ENCODE measurements around the gene MCF2L2.
"Not testable (repeated sequence)": the region's sequence is repeated elsewhere in the genome, so short reads cannot be mapped to it uniquely, and the experiment has no call there.

MCF2L2 gene

DNA sequence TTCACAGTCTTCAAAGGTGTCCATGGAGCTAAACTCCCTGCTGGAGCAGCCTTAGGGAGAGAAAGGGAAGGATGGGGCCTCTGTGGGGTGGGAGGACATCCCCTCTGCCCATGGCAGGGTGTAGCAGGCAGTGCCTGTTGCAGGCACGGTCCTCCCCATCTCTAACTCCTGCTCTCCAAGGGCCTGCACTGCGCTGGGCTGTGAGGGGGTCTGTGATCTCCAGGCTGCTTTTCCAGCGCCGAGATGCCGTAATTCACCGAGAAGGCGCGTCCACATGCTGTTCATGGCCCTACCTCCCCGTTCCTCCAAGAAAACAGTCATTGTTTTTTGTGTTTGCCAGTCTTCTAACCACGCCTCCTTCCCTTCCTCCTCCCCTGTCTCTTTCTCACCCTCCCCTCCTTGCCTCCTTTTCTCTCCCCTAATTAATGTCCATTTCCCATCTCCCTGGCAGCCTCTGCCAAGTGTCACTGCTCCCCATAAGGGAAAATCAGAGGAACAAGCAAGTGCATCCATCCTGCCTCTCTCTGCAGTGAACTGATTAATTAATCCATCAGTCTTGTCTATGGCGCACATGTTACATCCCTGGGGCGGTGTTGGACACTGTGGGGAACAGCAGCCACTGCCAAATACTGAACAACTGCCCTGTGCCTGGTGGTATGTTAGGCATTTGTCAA is 248.2 kb downstream of the MCF2L2 start:
- Mint-ChIP-seq H3K36me3 (no peaks in the 10 kb centered on the region), H3K4me1 (peaks cover 9% of the 10 kb centered on the region), H3K27me3 (peaks cover 14% of the 10 kb centered on the region), H3K4me3 (peak overlapping the region; percentile 55), H3K9me3 (no peaks in the 10 kb centered on the region), H3K27ac (no peak overlapping the region)

DNA sequence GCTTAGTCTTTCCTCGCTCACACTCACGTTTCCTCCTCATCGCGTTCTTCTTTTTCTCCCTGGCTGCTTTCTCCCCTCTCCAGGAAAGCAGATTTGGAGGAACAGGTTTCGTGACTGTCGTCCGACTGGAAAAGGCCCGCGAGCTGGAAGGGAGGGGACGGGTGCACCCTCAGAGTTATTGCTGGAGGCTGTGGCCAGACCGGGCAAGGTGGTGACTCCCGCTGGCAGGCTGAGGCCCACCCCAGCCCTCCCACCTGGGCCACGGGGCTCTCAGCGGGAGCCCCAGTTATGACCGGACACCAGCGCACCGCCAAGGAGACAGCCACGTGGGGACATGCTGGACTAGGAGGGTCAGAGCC is 248.9 kb downstream of the MCF2L2 start:
- H3K4me3 Mint-ChIP-seq, result peak overlapping the region; percentile 76
- not testable (repeated sequence) for H3K9me3 Mint-ChIP-seq, H3K36me3 Mint-ChIP-seq, H3K27ac Mint-ChIP-seq, H3K4me1 Mint-ChIP-seq
- peaks cover 14% of the 10 kb centered on the region for H3K27me3 Mint-ChIP-seq

DNA sequence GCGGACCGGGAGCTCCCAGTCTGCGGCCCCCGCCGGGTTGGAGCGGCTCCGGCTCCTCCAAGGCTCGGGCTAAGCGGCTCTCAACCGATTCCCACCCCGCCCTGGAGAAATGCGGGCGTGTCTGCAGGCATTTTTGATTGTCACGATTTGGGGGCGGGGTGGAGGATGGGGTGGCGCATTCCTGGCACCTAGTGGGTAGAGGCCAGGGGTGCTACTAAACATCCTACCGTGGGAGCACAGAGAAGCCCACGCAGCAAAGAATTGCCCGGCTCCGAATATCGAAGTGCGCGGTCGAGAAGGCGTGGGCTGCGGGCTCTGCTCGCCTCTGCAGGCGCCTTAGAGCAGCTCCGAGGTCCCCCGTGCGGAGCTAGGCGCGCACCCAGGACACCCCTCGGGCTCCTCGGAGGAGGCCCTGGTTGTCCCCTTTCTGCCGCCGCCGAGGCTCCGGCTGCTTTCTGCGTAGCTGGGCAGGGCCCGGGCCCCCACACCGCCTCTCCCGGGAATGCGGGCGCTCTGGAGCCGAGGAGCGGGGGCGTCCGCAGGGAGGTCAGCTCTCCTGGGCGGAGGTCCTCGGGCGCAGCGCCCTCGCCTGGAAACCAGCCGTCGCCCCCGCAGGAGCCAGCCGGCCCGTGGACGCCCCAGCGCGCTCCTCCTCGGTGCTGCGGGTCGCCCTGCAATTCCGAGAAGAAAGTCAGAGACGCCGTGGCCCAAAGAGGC is 249.4 kb downstream of the MCF2L2 start:
- no peak overlapping the region for H3K27ac Mint-ChIP-seq
- H3K4me3 Mint-ChIP-seq, result peak overlapping the region; percentile 82
- peaks cover 5% of the 10 kb centered on the region for H3K4me1 Mint-ChIP-seq
- H3K36me3 Mint-ChIP-seq, result no peaks in the 10 kb centered on the region
- no peaks in the 10 kb centered on the region for H3K9me3 Mint-ChIP-seq
- peaks cover 14% of the 10 kb centered on the region for H3K27me3 Mint-ChIP-seq

DNA sequence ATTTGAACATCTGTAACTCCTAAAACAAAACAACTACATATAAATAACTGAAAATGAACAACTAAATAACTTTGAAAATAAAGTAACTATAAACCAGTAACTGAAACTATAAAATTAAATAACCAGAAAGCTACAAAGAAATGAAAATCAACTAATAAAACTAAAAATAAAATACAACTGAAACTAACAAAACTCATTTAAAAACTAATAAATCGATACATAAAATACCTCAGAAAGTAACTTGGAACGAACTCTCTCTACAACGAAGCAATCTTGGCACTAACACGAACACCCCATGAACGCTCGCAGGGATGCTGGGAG is 249.9 kb downstream of the MCF2L2 start:
- Mint-ChIP-seq H3K9me3 (no peaks in the 10 kb centered on the region), H3K27me3 (peaks cover 14% of the 10 kb centered on the region), H3K4me1 (peaks cover 5% of the 10 kb centered on the region), H3K4me3 (peak overlapping the region; percentile 82), H3K27ac (no peak overlapping the region), H3K36me3 (no peaks in the 10 kb centered on the region)

DNA sequence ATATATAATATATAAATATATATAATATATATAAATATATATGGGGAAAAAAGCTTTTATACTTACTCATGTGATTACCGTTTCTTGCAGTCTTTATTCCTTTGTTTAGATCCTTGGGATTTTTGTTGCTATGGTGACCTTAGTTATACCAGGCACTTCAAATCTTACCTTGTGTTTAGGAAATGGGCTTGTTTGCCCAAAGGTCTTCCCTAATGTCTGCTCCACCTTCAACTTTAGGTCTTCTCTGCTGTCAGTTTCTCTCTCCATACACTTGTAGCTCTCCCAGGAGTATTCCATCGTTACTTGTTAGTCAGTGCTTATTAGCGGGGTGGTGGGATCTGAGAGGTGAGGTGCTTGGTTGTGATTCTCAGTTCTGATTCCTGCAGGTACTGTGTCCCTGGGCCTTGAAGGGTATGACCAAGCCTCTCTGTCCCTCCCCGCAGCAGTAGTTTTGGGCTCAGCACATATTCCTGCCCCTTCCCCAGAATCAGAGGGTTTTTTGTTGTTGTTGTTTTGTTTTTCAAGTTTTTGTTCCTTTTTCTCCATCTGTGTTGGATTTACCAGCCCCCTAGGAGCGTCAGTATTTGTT is 256.3 kb downstream of the MCF2L2 start:
- H3K27ac Mint-ChIP-seq, result no peak overlapping the region
- no peaks in the 10 kb centered on the region for H3K9me3 Mint-ChIP-seq
- H3K4me1 Mint-ChIP-seq, result no peaks in the 10 kb centered on the region
- H3K4me3 Mint-ChIP-seq, result no peak overlapping the region
- H3K36me3 Mint-ChIP-seq, result no peaks in the 10 kb centered on the region
- H3K27me3 Mint-ChIP-seq, result peaks cover 7% of the 10 kb centered on the region

DNA sequence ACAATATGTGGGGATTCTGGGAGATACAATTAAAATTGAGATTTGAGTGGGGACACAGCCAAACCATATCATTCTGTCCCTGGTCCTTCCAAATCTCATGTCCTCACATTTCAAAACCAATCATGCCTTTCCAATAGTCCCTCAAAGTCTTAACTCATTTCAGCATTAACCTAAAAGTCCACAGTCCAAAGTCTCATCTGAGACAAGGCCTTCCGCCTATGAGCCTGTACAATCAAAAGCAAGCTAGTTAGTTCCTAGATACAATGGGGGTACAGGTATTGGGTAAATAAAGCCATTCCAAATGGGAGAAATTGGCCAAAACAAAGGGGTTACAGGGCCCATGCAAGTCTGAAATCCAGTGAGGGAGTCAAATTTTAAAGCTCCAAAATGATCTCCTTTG is 260.4 kb downstream of the MCF2L2 start:
- not testable (repeated sequence) for H3K27ac Mint-ChIP-seq, H3K4me3 Mint-ChIP-seq, H3K27me3 Mint-ChIP-seq, H3K36me3 Mint-ChIP-seq, H3K4me1 Mint-ChIP-seq, H3K9me3 Mint-ChIP-seq

DNA sequence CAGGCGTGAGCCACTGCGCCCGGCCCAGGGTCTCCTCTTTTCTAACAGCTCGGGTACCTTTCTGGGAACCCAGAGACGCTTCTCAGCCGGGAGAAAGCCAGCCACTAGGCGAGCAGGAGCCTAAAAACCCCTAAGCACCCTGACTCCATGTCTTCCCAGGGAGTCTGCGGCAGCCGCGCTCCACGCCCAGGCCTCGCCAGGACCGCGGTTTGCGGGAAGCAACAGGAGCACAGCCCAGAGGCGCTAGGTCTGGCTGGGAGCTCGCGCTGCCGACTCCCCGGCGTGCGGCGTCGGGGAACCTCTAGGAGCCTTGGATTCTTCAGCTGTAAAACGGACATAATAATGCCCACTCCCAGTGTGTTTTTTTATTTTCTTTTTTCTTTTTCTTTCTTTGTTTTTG is 264.9 kb downstream of the MCF2L2 start:
- H3K27ac Mint-ChIP-seq, result no peak overlapping the region
- peak overlapping the region; percentile 77 for H3K4me3 Mint-ChIP-seq
- H3K4me1 Mint-ChIP-seq, result peaks cover 32% of the 10 kb centered on the region
- H3K36me3 Mint-ChIP-seq, result no peaks in the 10 kb centered on the region
- H3K9me3 Mint-ChIP-seq, result no peaks in the 10 kb centered on the region
- H3K27me3 Mint-ChIP-seq, result no peaks in the 10 kb centered on the region

DNA sequence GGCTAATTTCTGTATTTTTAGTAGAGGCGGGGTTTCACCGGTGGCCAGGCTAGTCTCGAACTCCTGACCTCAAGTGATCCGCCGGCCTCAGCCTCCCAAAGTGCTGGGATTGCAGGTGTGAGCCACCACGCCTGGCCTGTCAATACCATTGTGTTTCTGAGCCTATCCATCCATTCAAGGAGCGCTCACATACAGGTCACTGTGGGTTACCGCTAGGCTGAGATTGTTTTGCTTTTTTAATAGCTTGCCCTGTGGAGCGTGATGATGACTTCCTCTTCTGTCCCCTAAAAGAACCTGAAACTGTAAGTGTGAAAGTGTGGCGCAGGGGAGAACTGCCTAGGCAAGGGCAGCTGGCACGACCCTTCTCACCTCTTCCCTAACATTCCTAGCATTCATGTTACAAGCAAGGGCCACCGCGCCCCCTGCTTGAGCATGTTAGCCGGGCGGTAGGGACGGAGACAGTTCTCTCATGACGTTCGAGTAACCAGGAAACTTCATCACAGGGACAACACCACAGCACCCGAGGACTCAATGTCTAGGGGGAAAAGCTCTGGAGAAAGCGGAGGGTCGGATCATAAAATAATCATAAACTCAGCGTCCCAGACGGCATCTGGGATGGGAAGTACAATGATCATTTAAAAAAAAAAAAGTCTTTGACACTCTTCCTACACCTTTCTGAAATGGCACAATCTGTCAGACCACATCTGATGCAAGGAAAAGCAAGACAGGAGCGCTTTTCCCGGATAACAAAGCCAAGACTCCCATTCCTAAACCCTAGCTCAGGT is 266.7 kb downstream of the MCF2L2 start:
- Mint-ChIP-seq H3K4me1 (peaks cover 42% of the 10 kb centered on the region), H3K4me3 (peak overlapping the region; percentile 80), H3K27me3 (no peaks in the 10 kb centered on the region), H3K27ac (peak overlapping the region; percentile 84), H3K36me3 (peaks cover under 1% of the 10 kb centered on the region), H3K9me3 (no peaks in the 10 kb centered on the region)

DNA sequence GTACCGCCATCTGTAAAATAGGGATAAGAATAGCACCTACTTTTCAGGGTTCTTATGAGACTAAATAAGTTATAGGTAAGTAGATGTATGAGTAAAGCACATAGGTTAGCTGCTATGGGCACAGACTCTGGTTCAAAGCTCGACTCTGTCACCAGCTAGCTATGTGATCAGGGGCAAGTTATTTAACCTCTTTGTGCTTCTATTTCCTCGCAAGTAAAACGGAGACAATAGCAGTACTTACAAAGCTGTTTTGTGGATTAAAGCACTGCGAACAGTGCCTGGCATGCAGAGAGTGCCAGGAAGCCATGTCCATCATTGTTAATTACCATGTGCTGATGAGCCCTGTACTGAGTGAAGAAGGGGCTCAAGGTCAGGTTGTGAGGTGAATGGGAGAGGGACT is 267.8 kb downstream of the MCF2L2 start:
- Mint-ChIP-seq H3K4me3 (peak overlapping the region; percentile 61), H3K27me3 (no peaks in the 10 kb centered on the region), H3K36me3 (peaks cover 3% of the 10 kb centered on the region), H3K27ac (no peak overlapping the region), H3K9me3 (no peaks in the 10 kb centered on the region), H3K4me1 (peaks cover 42% of the 10 kb centered on the region)

DNA sequence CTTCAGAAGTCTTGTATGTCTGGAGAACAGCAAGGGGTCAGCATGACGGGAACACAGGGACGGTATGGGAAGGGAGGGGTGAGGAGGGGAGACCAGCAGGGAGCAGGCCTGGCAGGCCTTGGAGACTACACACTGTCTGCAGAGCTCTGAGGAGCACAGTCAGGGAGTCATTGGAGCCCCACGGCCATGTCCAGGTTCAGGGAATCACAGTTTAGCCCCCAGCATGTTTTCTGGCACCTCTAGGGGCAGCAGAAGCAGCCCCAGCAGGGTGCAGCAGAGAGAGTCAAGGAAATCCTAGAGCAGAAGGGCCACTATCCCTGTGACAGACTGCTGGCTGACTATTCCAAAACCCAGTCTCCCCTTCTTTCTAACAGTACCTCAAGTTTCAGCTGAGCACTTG is 269.1 kb downstream of the MCF2L2 start:
- H3K27me3 Mint-ChIP-seq, result no peaks in the 10 kb centered on the region
- H3K36me3 Mint-ChIP-seq, result peaks cover 3% of the 10 kb centered on the region
- peaks cover 42% of the 10 kb centered on the region for H3K4me1 Mint-ChIP-seq
- H3K27ac Mint-ChIP-seq, result no peak overlapping the region
- no peaks in the 10 kb centered on the region for H3K9me3 Mint-ChIP-seq
- peak overlapping the region; percentile 58 for H3K4me3 Mint-ChIP-seq

DNA sequence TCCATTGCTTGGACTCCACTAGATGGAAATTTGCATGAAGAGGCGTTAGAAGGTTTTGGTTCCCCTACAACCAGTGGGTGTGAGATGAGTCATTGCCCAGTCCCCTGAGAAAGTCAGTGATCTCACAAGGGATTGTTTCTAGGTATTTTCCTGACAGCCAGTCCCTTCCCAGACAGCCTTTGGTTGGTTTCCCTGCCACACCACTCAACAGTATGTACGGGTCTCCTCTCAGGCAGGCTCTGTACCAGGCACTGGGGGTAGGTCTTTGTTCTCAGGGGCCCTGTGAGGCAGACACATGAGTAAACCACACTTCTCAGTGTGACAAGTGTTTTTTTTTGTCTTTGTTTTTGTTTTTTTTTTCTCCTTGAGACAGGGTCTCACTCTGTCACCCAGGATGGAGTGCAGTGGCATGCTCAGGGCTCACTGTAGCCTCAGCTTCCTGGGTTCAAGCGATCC is 269.8 kb downstream of the MCF2L2 start:
- H3K4me3 Mint-ChIP-seq, result peak overlapping the region; percentile 58
- H3K4me1 Mint-ChIP-seq, result peaks cover 42% of the 10 kb centered on the region
- peaks cover 7% of the 10 kb centered on the region for H3K36me3 Mint-ChIP-seq
- H3K9me3 Mint-ChIP-seq, result no peaks in the 10 kb centered on the region
- peak overlapping the region; percentile 70 for H3K27ac Mint-ChIP-seq
- H3K27me3 Mint-ChIP-seq, result no peaks in the 10 kb centered on the region

DNA sequence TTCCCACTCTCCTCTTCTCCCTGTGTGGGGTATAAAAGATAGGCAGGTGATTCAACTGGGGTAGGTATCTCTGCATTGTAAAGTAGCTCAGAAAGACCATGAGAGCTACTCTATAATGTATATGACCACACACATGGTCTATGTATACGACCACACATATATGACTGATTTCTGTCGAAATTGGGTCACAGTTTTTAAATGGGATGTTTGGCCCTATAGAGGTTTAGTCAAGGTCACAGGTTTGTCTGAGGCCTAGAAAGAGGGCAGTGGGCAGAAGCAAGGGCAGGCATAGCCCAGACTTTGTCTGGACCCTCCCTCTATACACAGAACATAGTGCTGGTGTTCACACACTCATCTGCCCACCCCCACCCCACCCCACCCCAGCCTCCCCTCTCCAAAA is 270.3 kb downstream of the MCF2L2 start:
- H3K4me1 Mint-ChIP-seq, result peaks cover 42% of the 10 kb centered on the region
- peaks cover 7% of the 10 kb centered on the region for H3K36me3 Mint-ChIP-seq
- H3K27me3 Mint-ChIP-seq, result no peaks in the 10 kb centered on the region
- H3K4me3 Mint-ChIP-seq, result no peak overlapping the region
- H3K27ac Mint-ChIP-seq, result no peak overlapping the region
- no peaks in the 10 kb centered on the region for H3K9me3 Mint-ChIP-seq

DNA sequence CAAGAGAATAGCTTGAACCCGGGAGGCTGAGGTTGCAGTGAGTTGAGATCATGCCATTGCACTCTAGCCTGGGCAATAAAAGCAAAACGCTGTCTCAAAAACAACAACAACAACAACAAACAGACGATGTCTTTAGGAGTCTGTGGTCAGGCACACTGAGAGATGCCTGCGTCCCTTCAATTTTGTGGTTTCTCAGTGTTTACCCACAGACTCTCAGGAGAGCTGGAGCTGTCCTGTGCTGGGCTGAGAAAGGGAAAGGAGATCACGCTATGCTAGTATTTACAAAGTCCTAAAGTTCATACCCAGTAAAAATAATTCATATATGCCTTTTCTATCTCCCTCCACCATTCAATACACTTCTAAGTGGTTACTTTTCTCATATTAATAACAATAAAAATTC is 272.2 kb downstream of the MCF2L2 start:
- Mint-ChIP-seq H3K36me3 (peaks cover 9% of the 10 kb centered on the region), H3K27ac (no peak overlapping the region), H3K9me3 (no peaks in the 10 kb centered on the region), H3K4me1 (peaks cover 31% of the 10 kb centered on the region), H3K27me3 (no peaks in the 10 kb centered on the region), H3K4me3 (no peak overlapping the region)

DNA sequence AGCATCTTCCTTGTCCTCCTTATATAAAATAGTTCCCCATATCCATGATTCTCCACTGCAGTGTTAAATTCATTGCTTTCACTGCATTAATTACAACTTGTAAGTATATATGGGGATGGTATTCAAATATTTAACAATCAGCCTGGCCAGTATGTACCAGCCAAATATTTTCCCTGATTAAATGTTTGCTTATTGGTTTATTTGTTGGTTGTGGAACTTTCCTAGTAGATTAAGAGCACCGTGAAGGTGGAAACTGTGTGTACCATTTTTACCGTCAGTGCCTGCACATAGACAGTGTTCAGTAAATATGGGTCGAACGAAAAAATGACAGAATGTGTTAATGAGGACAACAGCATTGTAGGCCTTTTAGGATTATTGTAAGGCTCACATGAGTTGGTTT is 272.9 kb downstream of the MCF2L2 start:
- Mint-ChIP-seq H3K4me3 (no peak overlapping the region), H3K9me3 (no peaks in the 10 kb centered on the region), H3K4me1 (peaks cover 28% of the 10 kb centered on the region), H3K36me3 (peaks cover 9% of the 10 kb centered on the region), H3K27me3 (no peaks in the 10 kb centered on the region), H3K27ac (no peak overlapping the region)

DNA sequence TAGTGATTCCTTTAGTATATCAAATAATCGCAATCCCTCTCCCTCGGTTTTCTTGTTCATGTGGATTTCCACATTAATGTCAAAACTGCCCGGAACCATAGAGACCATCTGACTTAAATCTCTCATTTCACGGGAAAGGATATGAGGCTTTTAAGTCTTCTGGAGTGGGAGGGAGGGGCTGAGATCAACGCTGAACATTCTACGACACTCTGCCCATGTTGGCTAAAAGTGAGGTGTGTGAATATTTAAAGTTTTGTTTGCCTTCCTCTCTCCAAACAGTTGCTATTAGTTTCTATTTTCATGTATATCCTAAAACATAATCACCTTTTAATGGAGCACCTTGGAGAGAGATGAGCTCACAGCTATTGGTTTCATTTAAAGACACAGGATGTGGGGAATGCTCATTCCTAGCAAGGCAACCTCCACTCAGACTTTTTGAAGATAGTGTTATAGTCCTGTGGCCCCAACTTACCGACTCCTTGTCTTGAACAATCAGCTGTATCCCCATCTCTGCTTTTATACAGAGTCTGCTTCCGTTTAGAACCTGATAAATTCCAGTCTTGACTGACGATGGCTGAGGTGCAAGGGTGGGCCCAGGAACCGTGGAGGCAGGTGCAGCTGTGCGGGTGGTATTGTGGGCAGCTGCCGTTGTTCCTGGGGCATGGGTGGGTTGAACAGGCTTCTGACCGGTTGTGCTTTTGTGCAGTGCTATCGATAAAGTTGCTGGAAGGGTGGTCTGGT is 275.0 kb downstream of the MCF2L2 start:
- Mint-ChIP-seq H3K9me3 (no peaks in the 10 kb centered on the region), H3K4me3 (no peak overlapping the region), H3K27me3 (no peaks in the 10 kb centered on the region), H3K4me1 (peaks cover 8% of the 10 kb centered on the region), H3K27ac (no peak overlapping the region), H3K36me3 (peaks cover 12% of the 10 kb centered on the region)

Measured in activated naive CD4-positive, alpha-beta T cell treated with anti-CD3 and anti-CD28 coated beads, Interleukin-2, amount 50 U/mL, for 24 hours (primary cell).